ENCODE data around the gene SKOR2. TPM values are rescaled to one million over a fixed set of nuclear protein-coding genes. Genes with fewer than 3 reads are reported as not detected.
"Not testable (repeated sequence)": the region's sequence is repeated elsewhere in the genome, so short reads cannot be mapped to it uniquely, and the experiment has no call there.

SKOR2 gene
- total and polyA plus RNA-seq, 4 donors: 0.55 to 5.9 (median 3.2) TPM

DNA sequence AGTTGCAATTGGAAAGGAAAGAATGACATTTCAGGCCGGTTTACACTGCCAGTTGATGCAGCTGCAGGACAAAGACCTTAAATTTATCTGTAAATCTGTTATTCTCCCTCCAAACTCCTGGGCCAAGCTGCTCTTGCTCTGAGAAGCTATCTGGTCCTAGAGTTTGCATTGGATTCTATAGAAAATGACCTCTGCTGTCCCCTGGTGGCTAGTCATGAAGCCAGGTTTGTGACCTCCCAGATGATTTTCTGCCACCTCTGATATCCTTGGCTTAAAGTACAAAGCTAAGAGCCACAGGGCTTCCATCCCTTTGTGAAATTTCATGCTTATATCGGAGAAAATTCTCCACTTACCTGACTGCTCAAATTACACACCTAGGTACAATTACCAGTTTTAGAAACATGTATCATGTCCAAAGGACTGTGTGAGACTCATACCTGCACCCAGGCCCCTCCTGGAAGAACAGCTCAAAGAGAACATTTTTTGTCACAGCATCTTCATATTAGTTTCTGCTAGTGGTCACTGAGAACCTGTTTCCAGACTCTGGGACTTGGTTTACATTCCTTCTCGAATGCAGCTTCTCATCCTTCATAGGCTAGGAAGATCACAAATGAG is 46.4 kb downstream of the SKOR2 start:
- Histone ChIP-seq H3K27me3 (ENCODE audit: control insufficient read depth, insufficient read depth, low read length) (no peaks in the 10 kb centered on the region), H3K4me3 (ENCODE audit: low read depth, low read length) (no peak overlapping the region), H3K9me3 (ENCODE audit: control insufficient read depth, insufficient read depth, low read length) (no peaks in the 10 kb centered on the region), H3K4me1 (ENCODE audit: control insufficient read depth, insufficient read depth, low read length) (no peaks in the 10 kb centered on the region), H3K27ac (ENCODE audit: low read depth, low read length) (no peak overlapping the region), H3K36me3 (ENCODE audit: control insufficient read depth, insufficient read depth, low read length) (no peaks in the 10 kb centered on the region)
- 92% methylated on average over 1 of the region's 3 CpGs for WGBS (ENCODE audit: insufficient coverage)
- DNase-seq (ENCODE audit: low read depth in 4 of 6, low spot score in 6 of 6): peak in 3 of 6 donors; percentile 9 to 71 (median 32)

DNA sequence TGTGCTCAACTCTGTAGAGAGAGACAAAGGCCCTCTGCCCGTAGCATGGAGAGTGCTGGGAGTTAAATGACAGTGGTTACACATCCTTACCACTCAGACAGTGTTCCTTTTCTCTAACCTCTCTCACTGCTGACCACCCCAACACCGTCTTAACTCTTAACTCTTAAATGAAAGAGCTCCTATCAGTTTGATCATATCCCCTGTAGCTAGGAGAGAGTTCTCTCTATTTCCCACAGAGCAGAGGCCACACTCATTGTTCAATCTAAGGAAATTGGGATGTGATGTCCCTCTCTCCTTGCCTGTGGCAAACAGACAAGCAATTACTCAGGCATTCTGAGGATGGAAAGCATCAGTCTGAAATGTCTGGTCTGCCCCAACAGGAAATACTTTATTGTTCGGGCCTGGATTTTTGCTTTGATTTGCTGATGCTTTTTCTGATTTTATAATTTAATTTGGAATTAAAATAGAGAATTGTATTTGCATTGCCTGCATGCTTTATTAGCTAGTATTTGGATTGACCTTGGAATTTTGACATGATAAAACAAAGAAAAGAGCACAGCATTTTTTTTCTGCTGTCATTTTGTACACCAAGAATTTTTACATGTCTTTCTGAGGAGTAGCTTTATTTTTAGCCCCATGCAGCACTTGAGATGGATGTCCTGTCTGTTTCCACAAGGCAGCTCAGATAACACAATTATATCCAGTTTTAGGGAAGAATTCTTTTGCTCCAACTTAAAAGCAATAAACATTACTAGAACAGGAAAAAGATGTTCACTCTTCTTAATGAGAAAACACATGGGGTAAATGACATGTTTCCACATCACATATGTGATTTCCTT is 47.6 kb downstream of the SKOR2 start:
- DNase-seq (ENCODE audit: low read depth in 4 of 6, low spot score in 6 of 6): no peak
- Histone ChIP-seq H3K4me3 (ENCODE audit: low read depth, low read length) (no peak overlapping the region), H3K36me3 (ENCODE audit: control insufficient read depth, insufficient read depth, low read length) (no peaks in the 10 kb centered on the region), H3K27ac (ENCODE audit: low read depth, low read length) (no peak overlapping the region), H3K27me3 (ENCODE audit: control insufficient read depth, insufficient read depth, low read length) (no peaks in the 10 kb centered on the region), H3K9me3 (ENCODE audit: control insufficient read depth, insufficient read depth, low read length) (no peaks in the 10 kb centered on the region), H3K4me1 (ENCODE audit: control insufficient read depth, insufficient read depth, low read length) (no peaks in the 10 kb centered on the region)
- WGBS (ENCODE audit: insufficient coverage): 100% methylated on average over 1 of the region's 3 CpGs

DNA sequence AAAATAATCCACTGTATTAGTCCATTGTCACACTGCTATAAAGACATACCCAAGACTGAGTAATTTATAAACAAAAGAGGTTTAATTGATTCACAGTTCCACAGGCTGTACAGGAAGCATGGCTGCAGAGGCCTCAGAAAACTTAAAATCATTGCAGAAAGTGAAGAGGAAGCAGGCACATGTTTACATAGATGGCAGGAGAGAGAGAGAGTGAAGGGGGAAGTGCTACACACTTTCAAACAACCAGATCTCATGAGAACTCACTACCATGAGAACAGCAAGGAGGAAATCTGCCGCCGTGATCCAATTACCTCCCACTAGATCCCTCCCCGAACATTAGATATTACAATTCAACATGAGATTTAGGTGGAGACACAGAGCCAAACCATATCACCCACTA is 55.5 kb downstream of the SKOR2 start:
- WGBS (ENCODE audit: insufficient coverage): no CpG with 5 or more reads among the region's 3 CpGs
- H3K9me3 ChIP-seq (ENCODE audit: control insufficient read depth, insufficient read depth, low read length); H3K36me3 ChIP-seq (ENCODE audit: control insufficient read depth, insufficient read depth, low read length); H3K27ac ChIP-seq (ENCODE audit: low read depth, low read length); DNase-seq (ENCODE audit: low read depth in 4 of 6, low spot score in 6 of 6); H3K27me3 ChIP-seq (ENCODE audit: control insufficient read depth, insufficient read depth, low read length); H3K4me1 ChIP-seq (ENCODE audit: control insufficient read depth, insufficient read depth, low read length); H3K4me3 ChIP-seq (ENCODE audit: low read depth, low read length): not testable (repeated sequence)

DNA sequence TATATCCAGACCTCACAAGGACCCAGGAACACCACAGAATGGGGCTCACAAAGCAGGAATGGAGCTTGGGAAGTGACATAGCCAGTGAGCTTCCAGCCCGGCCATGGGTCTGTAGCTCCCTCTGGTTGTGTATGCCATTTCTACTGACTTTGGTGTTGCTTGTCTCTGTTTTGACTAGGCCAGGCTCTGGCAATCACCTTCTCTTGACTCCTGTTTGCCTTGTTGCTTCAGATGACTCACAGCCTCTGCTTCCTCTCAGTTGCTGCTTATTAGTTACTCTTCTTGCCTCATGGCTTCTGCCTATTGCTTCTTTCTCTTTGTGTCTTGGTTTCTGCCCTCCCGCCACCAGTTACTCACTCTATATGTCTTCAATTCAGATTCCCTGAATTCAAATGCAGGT is 59.5 kb downstream of the SKOR2 start:
- Histone ChIP-seq H3K4me1 (ENCODE audit: control insufficient read depth, insufficient read depth, low read length) (no peaks in the 10 kb centered on the region), H3K9me3 (ENCODE audit: control insufficient read depth, insufficient read depth, low read length) (no peaks in the 10 kb centered on the region), H3K27ac (ENCODE audit: low read depth, low read length) (no peak overlapping the region), H3K36me3 (ENCODE audit: control insufficient read depth, insufficient read depth, low read length) (no peaks in the 10 kb centered on the region), H3K4me3 (ENCODE audit: low read depth, low read length) (no peak overlapping the region), H3K27me3 (ENCODE audit: control insufficient read depth, insufficient read depth, low read length) (no peaks in the 10 kb centered on the region)
- DNase-seq (ENCODE audit: low read depth in 4 of 6, low spot score in 6 of 6): no peak
- 100% methylated on average over 1 of the region's 2 CpGs for WGBS (ENCODE audit: insufficient coverage)

DNA sequence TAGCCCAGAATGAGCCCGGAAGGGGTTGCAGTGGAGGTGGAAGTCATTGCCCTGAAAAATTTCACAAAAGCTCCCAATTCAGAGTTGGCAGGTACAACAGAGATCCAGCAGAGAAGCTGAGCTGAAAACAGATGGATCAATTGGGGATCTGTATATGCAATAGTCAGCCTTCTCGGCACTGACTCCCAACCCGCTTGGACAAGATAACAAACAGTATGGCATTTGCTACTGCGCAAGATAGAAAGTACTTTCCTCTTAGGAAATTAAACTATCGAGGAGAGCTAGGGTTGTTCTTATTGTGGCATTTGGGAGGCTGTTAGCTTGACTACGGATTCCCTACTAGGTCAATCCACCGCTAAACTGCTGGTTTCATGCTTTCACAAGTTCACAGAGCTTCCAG is 63.7 kb downstream of the SKOR2 start:
- WGBS (ENCODE audit: insufficient coverage): 94% methylated on average over 2 of the region's 7 CpGs
- H3K36me3 ChIP-seq (ENCODE audit: control insufficient read depth, insufficient read depth, low read length): no peaks in the 10 kb centered on the region
- no peak overlapping the region for H3K4me3 ChIP-seq (ENCODE audit: low read depth, low read length)
- no peak overlapping the region for H3K27ac ChIP-seq (ENCODE audit: low read depth, low read length)
- H3K27me3 ChIP-seq (ENCODE audit: control insufficient read depth, insufficient read depth, low read length): no peaks in the 10 kb centered on the region
- no peaks in the 10 kb centered on the region for H3K4me1 ChIP-seq (ENCODE audit: control insufficient read depth, insufficient read depth, low read length)
- DNase-seq (ENCODE audit: low read depth in 4 of 6, low spot score in 6 of 6): no peak
- H3K9me3 ChIP-seq (ENCODE audit: control insufficient read depth, insufficient read depth, low read length): peaks cover 3% of the 10 kb centered on the region

DNA sequence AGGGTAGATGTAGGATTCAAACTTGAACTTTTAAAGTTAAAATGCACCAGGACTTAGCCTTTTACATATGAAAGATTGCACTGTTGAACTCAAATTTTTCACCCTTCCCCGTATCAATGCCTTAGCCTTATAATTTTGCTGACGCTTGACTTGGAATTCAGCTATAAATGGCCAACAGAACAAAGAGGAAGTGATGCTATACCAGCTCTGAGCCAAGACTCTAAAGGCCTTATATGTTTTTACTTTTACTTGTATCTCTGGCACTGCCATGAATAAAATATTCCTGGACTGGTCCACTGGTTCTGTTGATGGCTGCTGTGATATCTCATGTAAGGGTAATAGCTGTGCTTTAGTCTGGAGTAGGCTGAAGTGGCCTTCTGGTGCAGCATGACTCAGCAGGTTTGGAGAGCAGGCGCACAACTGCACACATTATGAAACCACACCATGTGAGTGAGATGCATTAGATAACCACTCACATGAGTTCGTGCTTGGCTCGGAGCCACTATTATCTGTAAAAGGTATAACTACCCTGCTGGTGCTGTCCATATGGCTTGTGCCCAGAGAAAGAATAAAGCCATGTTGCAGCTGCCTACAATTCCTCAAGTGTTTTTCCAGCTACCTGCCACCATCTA is 66.9 kb downstream of the SKOR2 start:
- Histone ChIP-seq H3K9me3 (ENCODE audit: control insufficient read depth, insufficient read depth, low read length) (peaks cover 3% of the 10 kb centered on the region), H3K4me3 (ENCODE audit: low read depth, low read length) (no peak overlapping the region), H3K36me3 (ENCODE audit: control insufficient read depth, insufficient read depth, low read length) (no peaks in the 10 kb centered on the region), H3K4me1 (ENCODE audit: control insufficient read depth, insufficient read depth, low read length) (no peaks in the 10 kb centered on the region), H3K27me3 (ENCODE audit: control insufficient read depth, insufficient read depth, low read length) (no peaks in the 10 kb centered on the region), H3K27ac (ENCODE audit: low read depth, low read length) (no peak overlapping the region)
- peak in 1 of 6 donors; percentile 15 for DNase-seq (ENCODE audit: low read depth in 4 of 6, low spot score in 6 of 6)
- 97% methylated on average over 4 of the region's 5 CpGs for WGBS (ENCODE audit: insufficient coverage)

DNA sequence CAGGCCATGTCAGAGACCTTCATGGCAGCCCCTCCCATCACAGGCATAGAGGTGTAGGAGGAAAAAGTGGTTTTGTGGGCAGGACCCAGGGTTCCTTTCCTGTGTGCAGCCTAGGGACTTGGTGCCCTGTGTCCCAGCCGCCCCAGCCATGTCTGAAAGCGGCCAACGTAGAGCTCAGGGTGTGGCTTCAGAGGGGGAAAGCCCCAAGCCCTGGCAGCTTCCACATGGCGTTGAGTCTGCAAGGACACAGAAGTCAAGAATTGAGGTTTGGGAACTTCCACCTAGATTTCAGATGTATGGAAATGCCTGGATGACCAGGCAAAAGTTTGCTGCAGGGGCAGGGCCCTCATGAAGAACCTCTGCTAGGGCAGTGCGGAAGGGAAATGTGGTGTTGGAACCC is 69.3 kb downstream of the SKOR2 start:
- H3K36me3 ChIP-seq (ENCODE audit: control insufficient read depth, insufficient read depth, low read length); H3K27me3 ChIP-seq (ENCODE audit: control insufficient read depth, insufficient read depth, low read length); H3K4me3 ChIP-seq (ENCODE audit: low read depth, low read length); H3K9me3 ChIP-seq (ENCODE audit: control insufficient read depth, insufficient read depth, low read length); H3K27ac ChIP-seq (ENCODE audit: low read depth, low read length); DNase-seq (ENCODE audit: low read depth in 4 of 6, low spot score in 6 of 6); H3K4me1 ChIP-seq (ENCODE audit: control insufficient read depth, insufficient read depth, low read length): not testable (repeated sequence)
- 89% methylated on average over 5 of the region's 5 CpGs for WGBS (ENCODE audit: insufficient coverage)

DNA sequence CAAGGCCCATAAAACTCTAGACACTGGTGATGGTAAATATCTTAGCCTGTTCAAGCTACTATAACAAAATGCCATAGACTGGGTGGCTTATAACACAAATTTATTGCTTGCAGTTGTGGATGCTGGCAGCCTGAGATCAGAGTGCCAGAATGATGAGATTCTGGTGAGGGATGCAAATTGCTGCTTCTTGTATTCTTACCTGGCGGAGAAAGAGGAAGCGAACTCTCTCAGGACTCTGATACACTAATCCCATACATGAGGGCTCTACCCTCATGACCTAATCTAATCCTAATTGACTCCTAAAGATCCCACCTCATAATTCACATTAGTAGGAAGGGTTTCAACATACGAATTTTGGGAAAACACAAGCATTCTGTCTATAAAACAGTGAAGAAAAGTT is 70.7 kb downstream of the SKOR2 start:
- Histone ChIP-seq H3K4me1 (ENCODE audit: control insufficient read depth, insufficient read depth, low read length) (peaks cover 4% of the 10 kb centered on the region), H3K27ac (ENCODE audit: low read depth, low read length) (no peak overlapping the region), H3K27me3 (ENCODE audit: control insufficient read depth, insufficient read depth, low read length) (no peaks in the 10 kb centered on the region), H3K4me3 (ENCODE audit: low read depth, low read length) (no peak overlapping the region), H3K36me3 (ENCODE audit: control insufficient read depth, insufficient read depth, low read length) (no peaks in the 10 kb centered on the region), H3K9me3 (ENCODE audit: control insufficient read depth, insufficient read depth, low read length) (peaks cover 3% of the 10 kb centered on the region)
- WGBS (ENCODE audit: insufficient coverage): 83% methylated on average over 1 of the region's 3 CpGs
- DNase-seq (ENCODE audit: low read depth in 4 of 6, low spot score in 6 of 6): no peak

DNA sequence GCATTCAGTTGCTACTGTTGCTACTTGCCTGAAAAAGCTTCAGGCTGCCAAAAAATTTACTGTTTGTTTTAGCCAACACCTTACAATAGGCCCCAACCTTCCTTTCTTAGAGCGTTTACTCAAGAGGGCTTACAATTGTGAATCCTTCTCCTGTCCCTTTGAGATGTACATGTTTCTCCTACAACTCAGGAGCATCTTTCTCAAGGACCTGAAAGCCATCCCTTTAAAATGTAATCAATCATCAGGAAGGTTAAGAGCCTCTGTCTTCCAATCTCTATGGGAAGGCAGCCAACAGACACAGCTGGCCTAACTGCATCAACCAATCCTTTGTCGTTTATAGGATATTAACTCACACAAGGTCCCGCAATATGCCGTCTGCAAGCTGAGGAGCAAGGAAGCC is 71.9 kb downstream of the SKOR2 start:
- peak in 3 of 6 donors; percentile 9 to 73 (median 61) for DNase-seq (ENCODE audit: low read depth in 4 of 6, low spot score in 6 of 6)
- WGBS (ENCODE audit: insufficient coverage): 19% methylated on average over 4 of the region's 4 CpGs

More for the DNA sequence above, 71.9 kb downstream of the SKOR2 start:
- Histone ChIP-seq H3K27ac (ENCODE audit: low read depth, low read length) (no peak overlapping the region), H3K4me1 (ENCODE audit: control insufficient read depth, insufficient read depth, low read length) (peaks cover 5% of the 10 kb centered on the region), H3K9me3 (ENCODE audit: control insufficient read depth, insufficient read depth, low read length) (no peaks in the 10 kb centered on the region), H3K4me3 (ENCODE audit: low read depth, low read length) (no peak overlapping the region), H3K36me3 (ENCODE audit: control insufficient read depth, insufficient read depth, low read length) (no peaks in the 10 kb centered on the region), H3K27me3 (ENCODE audit: control insufficient read depth, insufficient read depth, low read length) (no peaks in the 10 kb centered on the region)

Measured in spinal cord (tissue), 10 donors.